Measurements from ENCODE around the gene CCM2. TPM values are rescaled to one million over a fixed set of nuclear protein-coding genes. Genes with fewer than 3 reads are reported as not detected.

The CCM2 gene
- total and polyA plus RNA-seq, 12 donors: 36.1 to 84.5 (median 50.7) TPM

GRCh38 chr7:45098983-45099839, 99.2 kb downstream of the CCM2 start:
- WGBS, 4 donors: 82 to 90% (median 88%) methylated on average over 10 of the region's 10 CpGs
- Histone ChIP-seq H3K27me3 (no peaks in the 10 kb centered on the region), H3K4me1 (replicated peaks in 1 of 2) (no peaks in the 10 kb centered on the region), H3K36me3 (replicated peaks in 1 of 2) (peaks cover 0 to 54% of the 10 kb centered on the region in 2 donors), H3K4me3 (no peak overlapping the region), H3K9me3 (replicated peaks in 1 of 3) (no peaks in the 10 kb centered on the region), H3K27ac (no peak overlapping the region)
- TF ChIP-seq CTCF (IDR thresholded peaks at IDR 0.05) (no peak), POLR2A (IDR thresholded peaks at IDR 0.05) (no peak)
- DNase-seq: peak in 2 of 7 donors; percentile 12 to 37
- intact Hi-C loops (cut with DNase I): no loop called here

GRCh38 chr7:45099891-45100760, 100.1 kb downstream of the CCM2 start:
- no peak overlapping the region for H3K4me3 ChIP-seq
- no peak overlapping the region for H3K27ac ChIP-seq
- intact Hi-C loops (cut with DNase I): no loop called here
- DNase-seq: peak in 2 of 7 donors; percentile 12 to 41
- peaks cover 0 to 63% of the 10 kb centered on the region in 2 donors for H3K36me3 ChIP-seq (replicated peaks in 1 of 2)
- no peaks in the 10 kb centered on the region for H3K27me3 ChIP-seq
- WGBS, 4 donors: 93 to 100% (median 94%) methylated on average over 5 to 16 of the region's 16 CpGs
- H3K4me1 ChIP-seq (replicated peaks in 1 of 2): no peaks in the 10 kb centered on the region
- TF ChIP-seq POLR2A (IDR thresholded peaks at IDR 0.05) (no peak), CTCF (IDR thresholded peaks at IDR 0.05) (no peak)
- H3K9me3 ChIP-seq (replicated peaks in 1 of 3): no peaks in the 10 kb centered on the region

- no peaks in the 10 kb centered on the region for H3K27me3 ChIP-seq
- no peak overlapping the region for H3K27ac ChIP-seq
- no peaks in the 10 kb centered on the region for H3K4me1 ChIP-seq (replicated peaks in 1 of 2)
- 92 to 100% (median 93%) methylated on average over 2 to 13 of the region's 13 CpGs for WGBS, 4 donors
- TF ChIP-seq CTCF (IDR thresholded peaks at IDR 0.05) (no peak), POLR2A (IDR thresholded peaks at IDR 0.05) (no peak)
- no peak overlapping the region for H3K4me3 ChIP-seq
- H3K9me3 ChIP-seq (replicated peaks in 1 of 3): no peaks in the 10 kb centered on the region
- H3K36me3 ChIP-seq (replicated peaks in 1 of 2): peaks cover 0 to 71% of the 10 kb centered on the region in 2 donors
- peak in 1 of 7 donors; percentile 12 for DNase-seq
- intact Hi-C loops (cut with DNase I): no loop called here
These were observed 100.9 kb downstream of the CCM2 start for GRCh38 chr7:45100761-45101480.
